ENCODE data around the gene HMGXB4.

HMGXB4 gene

GRCh38 chr22:35258191-35258988 is 1.1 kb downstream of the HMGXB4 start:
- peak; percentile 45 for DNase-seq

- DNase-seq: no peak
Observed at GRCh38 chr22:35264986-35265385, 7.7 kb downstream of the HMGXB4 start.

- DNase-seq: no peak
Observed at GRCh38 chr22:35266277-35266676, 9.0 kb downstream of the HMGXB4 start.

GRCh38 chr22:35269630-35270029 is 12.3 kb downstream of the HMGXB4 start:
- DNase-seq: no peak

GRCh38 chr22:35274154-35274871 is 17.0 kb downstream of the HMGXB4 start:
- no peak for DNase-seq

- no peak for DNase-seq
Observed at GRCh38 chr22:35275580-35275979, 18.3 kb downstream of the HMGXB4 start.

GRCh38 chr22:35276019-35276418 is 18.7 kb downstream of the HMGXB4 start:
- no peak for DNase-seq

GRCh38 chr22:35288116-35288515 is 30.8 kb downstream of the HMGXB4 start:
- DNase-seq: no peak

- no peak for DNase-seq
Observed at GRCh38 chr22:35292786-35293185, 35.5 kb downstream of the HMGXB4 start.

GRCh38 chr22:35296051-35296450 is 38.8 kb downstream of the HMGXB4 start:
- no peak for DNase-seq

- no peak for DNase-seq
Observed at GRCh38 chr22:35299217-35299672, 42.0 kb downstream of the HMGXB4 start.

- peak; percentile 97 for DNase-seq
Observed at GRCh38 chr22:35299673-35300499, 42.6 kb downstream of the HMGXB4 start, which contains the start of gene TOM1. Gene TOM1 (plus strand): TSS chr22:35299894. CDS start chr22:35299929, 35 bp downstream.

- DNase-seq: no peak
Observed at GRCh38 chr22:35301372-35301874, 44.1 kb downstream of the HMGXB4 start.

GRCh38 chr22:35303029-35303624 is 45.8 kb downstream of the HMGXB4 start:
- DNase-seq: no peak

GRCh38 chr22:35305525-35306070 is 48.3 kb downstream of the HMGXB4 start:
- DNase-seq: no peak

GRCh38 chr22:35306350-35306967 is 49.2 kb downstream of the HMGXB4 start:
- no peak for DNase-seq

- no peak for DNase-seq
Observed at GRCh38 chr22:35307372-35307771, 50.1 kb downstream of the HMGXB4 start.

- DNase-seq: no peak
Observed at GRCh38 chr22:35307892-35308291, 50.6 kb downstream of the HMGXB4 start.

- no peak for DNase-seq
Observed at GRCh38 chr22:35308480-35309021, 51.3 kb downstream of the HMGXB4 start.

GRCh38 chr22:35310556-35311550 is 53.6 kb downstream of the HMGXB4 start:
- DNase-seq: no peak
